ENCODE data around the gene ADGRL3.

Gene ADGRL3

GRCh38 chr4:61277785-61278760, 77.9 kb downstream of the ADGRL3 start:
- no peak for TF ChIP-seq CTCF (IDR thresholded peaks at IDR 0.05; ENCODE audit: low read depth, low read length, missing control alignments)
- no peak for DNase-seq (ENCODE audit: low read depth)
- no peak overlapping the region for H3K4me3 ChIP-seq (ENCODE audit: low read depth, low read length)
- in situ Hi-C loops (cut with HindIII; ENCODE audit: low sequenced_read_pairs) = no loop called here

- no peak for TF ChIP-seq CTCF (IDR thresholded peaks at IDR 0.05; ENCODE audit: low read depth, low read length, missing control alignments)
- in situ Hi-C loops (cut with HindIII; ENCODE audit: low sequenced_read_pairs) = no loop called here
- DNase-seq (ENCODE audit: low read depth) = no peak
- H3K4me3 ChIP-seq (ENCODE audit: low read depth, low read length) = no peak overlapping the region
Measured at GRCh38 chr4:61292322-61292721, 92.2 kb downstream of the ADGRL3 start.

GRCh38 chr4:61293707-61294400, 93.7 kb downstream of the ADGRL3 start:
- DNase-seq (ENCODE audit: low read depth) = no peak
- in situ Hi-C loops (cut with HindIII; ENCODE audit: low sequenced_read_pairs) = no loop called here
- no peak for TF ChIP-seq CTCF (IDR thresholded peaks at IDR 0.05; ENCODE audit: low read depth, low read length, missing control alignments)
- no peak overlapping the region for H3K4me3 ChIP-seq (ENCODE audit: low read depth, low read length)

GRCh38 chr4:61294936-61295335, 94.8 kb downstream of the ADGRL3 start:
- TF ChIP-seq CTCF (IDR thresholded peaks at IDR 0.05; ENCODE audit: low read depth, low read length, missing control alignments) = no peak
- in situ Hi-C loops (cut with HindIII; ENCODE audit: low sequenced_read_pairs) = no loop called here
- DNase-seq (ENCODE audit: low read depth) = no peak
- no peak overlapping the region for H3K4me3 ChIP-seq (ENCODE audit: low read depth, low read length)

GRCh38 chr4:61296144-61296543, 96.0 kb downstream of the ADGRL3 start:
- no peak for TF ChIP-seq CTCF (IDR thresholded peaks at IDR 0.05; ENCODE audit: low read depth, low read length, missing control alignments)
- H3K4me3 ChIP-seq (ENCODE audit: low read depth, low read length) = no peak overlapping the region
- in situ Hi-C loops (cut with HindIII; ENCODE audit: low sequenced_read_pairs) = no loop called here
- no peak for DNase-seq (ENCODE audit: low read depth)

- DNase-seq (ENCODE audit: low read depth) = no peak
- in situ Hi-C loops (cut with HindIII; ENCODE audit: low sequenced_read_pairs) = no loop called here
- TF ChIP-seq CTCF (IDR thresholded peaks at IDR 0.05; ENCODE audit: low read depth, low read length, missing control alignments) = no peak
- no peak overlapping the region for H3K4me3 ChIP-seq (ENCODE audit: low read depth, low read length)
Measured at GRCh38 chr4:61298178-61298740, 98.1 kb downstream of the ADGRL3 start.
